ENCODE results near the gene DCDC2. TPM values are rescaled to one million over a fixed set of nuclear protein-coding genes. Genes with fewer than 3 reads are reported as not detected.

The DCDC2 gene
- polyA plus RNA-seq, 3 donors from 2014 or later, result not detected

GRCh38 chr6:24359640-24360454 is 2.0 kb upstream of the DCDC2 start:
- DNase-seq, result peak; percentile 33 to 62 (median 57)
- Mint-ChIP-seq H3K4me3 (peak overlapping the region; percentile 47 to 78 (median 72)), H3K4me1 (peaks cover 17 to 18% of the 10 kb centered on the region in 2 donors), H3K9me3 (no peaks in the 10 kb centered on the region), H3K27ac (peak overlapping the region in 1 of 6 donors; percentile 25), H3K27me3 (ENCODE audit: low read depth in 3 of 3) (peaks cover 7 to 18% (median 8%) of the 10 kb centered on the region in 3 donors), H3K36me3 (no peaks in the 10 kb centered on the region)

GRCh38 chr6:24358219-24358821 is 461 bp upstream of the DCDC2 start:
- Mint-ChIP-seq H3K9me3 (no peaks in the 10 kb centered on the region), H3K4me1 (peaks cover 17 to 18% of the 10 kb centered on the region in 2 donors), H3K27me3 (ENCODE audit: low read depth in 3 of 3) (peaks cover 7 to 14% (median 8%) of the 10 kb centered on the region in 3 donors), H3K36me3 (no peaks in the 10 kb centered on the region), H3K27ac (no peak overlapping the region), H3K4me3 (peak overlapping the region; percentile 31 to 72 (median 52))
- no peak for DNase-seq

- Mint-ChIP-seq H3K4me1 (peaks cover 17 to 18% of the 10 kb centered on the region in 2 donors), H3K36me3 (no peaks in the 10 kb centered on the region), H3K27me3 (ENCODE audit: low read depth in 3 of 3) (peaks cover 5 to 9% (median 7%) of the 10 kb centered on the region in 3 donors), H3K27ac (no peak overlapping the region), H3K4me3 (no peak overlapping the region), H3K9me3 (no peaks in the 10 kb centered on the region)
- DNase-seq, result no peak
Observed at GRCh38 chr6:24356310-24356973, 1.4 kb downstream of the DCDC2 start.

GRCh38 chr6:24355393-24355792 is 2.5 kb downstream of the DCDC2 start:
- peaks cover 5 to 9% (median 6%) of the 10 kb centered on the region in 3 donors for H3K27me3 Mint-ChIP-seq (ENCODE audit: low read depth in 3 of 3)
- H3K36me3 Mint-ChIP-seq, result no peaks in the 10 kb centered on the region
- H3K9me3 Mint-ChIP-seq, result no peaks in the 10 kb centered on the region
- no peak overlapping the region for H3K4me3 Mint-ChIP-seq
- H3K27ac Mint-ChIP-seq, result no peak overlapping the region
- H3K4me1 Mint-ChIP-seq, result peaks cover 13 to 14% of the 10 kb centered on the region in 2 donors
- no peak for DNase-seq

- H3K27ac Mint-ChIP-seq, result no peak overlapping the region
- H3K27me3 Mint-ChIP-seq (ENCODE audit: low read depth in 3 of 3), result peaks cover 5 to 8% (median 5%) of the 10 kb centered on the region in 3 donors
- no peak overlapping the region for H3K4me3 Mint-ChIP-seq
Observed at GRCh38 chr6:24353861-24354260, 4.0 kb downstream of the DCDC2 start.

GRCh38 chr6:24352434-24352833 is 5.4 kb downstream of the DCDC2 start:
- H3K27ac Mint-ChIP-seq, result no peak overlapping the region
- DNase-seq, result no peak
- H3K9me3 Mint-ChIP-seq, result no peaks in the 10 kb centered on the region
- peaks cover 4 to 12% (median 5%) of the 10 kb centered on the region in 3 donors for H3K27me3 Mint-ChIP-seq (ENCODE audit: low read depth in 3 of 3)
- no peaks in the 10 kb centered on the region for H3K4me1 Mint-ChIP-seq
- no peak overlapping the region for H3K4me3 Mint-ChIP-seq
- H3K36me3 Mint-ChIP-seq, result no peaks in the 10 kb centered on the region

More at GRCh38 chr6:24353861-24354260, 4.0 kb downstream of the DCDC2 start:
- Mint-ChIP-seq H3K9me3 (no peaks in the 10 kb centered on the region), H3K36me3 (no peaks in the 10 kb centered on the region), H3K4me1 (peaks cover 8 to 9% of the 10 kb centered on the region in 2 donors)
- DNase-seq, result no peak

- H3K27me3 Mint-ChIP-seq (ENCODE audit: low read depth in 3 of 3), result peaks cover 5 to 15% (median 6%) of the 10 kb centered on the region in 3 donors
- no peaks in the 10 kb centered on the region for H3K9me3 Mint-ChIP-seq
- no peak overlapping the region for H3K4me3 Mint-ChIP-seq
- no peaks in the 10 kb centered on the region for H3K4me1 Mint-ChIP-seq
- no peak overlapping the region for H3K27ac Mint-ChIP-seq
- H3K36me3 Mint-ChIP-seq, result no peaks in the 10 kb centered on the region
- no peak for DNase-seq
Observed at GRCh38 chr6:24344976-24345375, 12.9 kb downstream of the DCDC2 start.

- no peak overlapping the region for H3K4me3 Mint-ChIP-seq
Observed at GRCh38 chr6:24340998-24341938, 16.6 kb downstream of the DCDC2 start.

GRCh38 chr6:24339932-24340331 is 17.9 kb downstream of the DCDC2 start:
- H3K4me3 Mint-ChIP-seq, result no peak overlapping the region
- no peaks in the 10 kb centered on the region for H3K4me1 Mint-ChIP-seq
- peaks cover 4 to 16% (median 9%) of the 10 kb centered on the region in 6 donors for H3K9me3 Mint-ChIP-seq
- peaks cover 6 to 17% (median 9%) of the 10 kb centered on the region in 3 donors for H3K27me3 Mint-ChIP-seq (ENCODE audit: low read depth in 3 of 3)
- DNase-seq, result no peak
- no peak overlapping the region for H3K27ac Mint-ChIP-seq
- H3K36me3 Mint-ChIP-seq, result peaks cover 3 to 10% (median 4%) of the 10 kb centered on the region in 3 donors

More at GRCh38 chr6:24340998-24341938, 16.6 kb downstream of the DCDC2 start:
- Mint-ChIP-seq H3K27ac (no peak overlapping the region), H3K36me3 (peaks cover 3 to 10% (median 4%) of the 10 kb centered on the region in 3 donors), H3K4me1 (no peaks in the 10 kb centered on the region), H3K9me3 (peaks cover 4 to 16% (median 9%) of the 10 kb centered on the region in 6 donors), H3K27me3 (ENCODE audit: low read depth in 3 of 3) (peaks cover 6 to 15% (median 7%) of the 10 kb centered on the region in 3 donors)
- no peak for DNase-seq

GRCh38 chr6:24334285-24334684 is 23.6 kb downstream of the DCDC2 start:
- Mint-ChIP-seq H3K36me3 (peaks cover 3 to 10% (median 4%) of the 10 kb centered on the region in 3 donors), H3K4me1 (no peaks in the 10 kb centered on the region), H3K27me3 (ENCODE audit: low read depth in 3 of 3) (peaks cover 5 to 9% (median 8%) of the 10 kb centered on the region in 3 donors), H3K4me3 (no peak overlapping the region), H3K9me3 (peaks cover 4 to 14% (median 9%) of the 10 kb centered on the region in 6 donors), H3K27ac (no peak overlapping the region)
- no peak for DNase-seq

- no peak overlapping the region for H3K27ac Mint-ChIP-seq
- no peak overlapping the region for H3K4me3 Mint-ChIP-seq
Observed at GRCh38 chr6:24332317-24332716, 25.5 kb downstream of the DCDC2 start.

GRCh38 chr6:24330137-24330732 is 27.6 kb downstream of the DCDC2 start:
- Mint-ChIP-seq H3K4me3 (no peak overlapping the region), H3K36me3 (no peaks in the 10 kb centered on the region), H3K9me3 (no peaks in the 10 kb centered on the region), H3K4me1 (no peaks in the 10 kb centered on the region), H3K27ac (no peak overlapping the region), H3K27me3 (ENCODE audit: low read depth in 3 of 3) (peaks cover 1 to 4% (median 2%) of the 10 kb centered on the region in 3 donors)
- no peak for DNase-seq

More at GRCh38 chr6:24332317-24332716, 25.5 kb downstream of the DCDC2 start:
- Mint-ChIP-seq H3K4me1 (no peaks in the 10 kb centered on the region), H3K36me3 (no peaks in the 10 kb centered on the region), H3K9me3 (no peaks in the 10 kb centered on the region), H3K27me3 (ENCODE audit: low read depth in 3 of 3) (peaks cover 1 to 5% (median 4%) of the 10 kb centered on the region in 3 donors)
- no peak for DNase-seq
